ENCODE data around the gene CHRNA7. TPM values are rescaled to one million over a fixed set of nuclear protein-coding genes. Genes with fewer than 3 reads are reported as not detected.

Gene CHRNA7
- total RNA-seq, 1 experiment from 2014 or later = 4.4 TPM

DNA sequence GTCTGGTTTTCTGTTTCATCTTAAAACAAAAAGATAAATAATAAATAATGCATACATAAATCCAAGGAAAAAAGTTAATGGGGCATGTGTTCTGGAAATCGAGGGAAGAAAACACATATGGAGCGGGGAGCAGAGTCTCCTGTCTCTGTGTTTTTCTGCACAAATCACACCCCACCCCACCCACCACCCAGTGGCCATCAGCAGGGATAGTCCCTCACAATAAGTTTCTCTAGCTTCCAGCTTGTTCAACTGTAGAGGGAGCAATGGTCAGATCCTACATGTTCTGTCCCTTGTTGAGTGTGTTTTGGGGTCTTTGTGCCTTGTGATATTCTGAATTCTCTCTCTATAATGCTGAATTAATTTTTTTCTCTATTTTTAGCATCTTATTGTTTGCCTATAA lies 26.8 kb upstream of the CHRNA7 start:
- Histone ChIP-seq H3K9me3 (ENCODE audit: control insufficient read depth, low read depth, low read length) (no peaks in the 10 kb centered on the region), H3T11ph (ENCODE audit: low read length) (no peak overlapping the region), H3K4ac (ENCODE audit: low read depth, low read length) (no peak overlapping the region), H3K79me2 (ENCODE audit: insufficient read depth, low read length) (no peaks in the 10 kb centered on the region), H3K23ac (ENCODE audit: insufficient read length, low read depth, low read length) (no peak overlapping the region), H3K27ac (ENCODE audit: insufficient read length, low read depth, low read length) (no peak overlapping the region), H4K5ac (ENCODE audit: insufficient read length, low read depth, low read length) (no peak overlapping the region), H3K79me1 (ENCODE audit: insufficient read depth, low read depth, low read length, poor library complexity, severe bottlenecking) (no peaks in the 10 kb centered on the region), H2BK12ac (ENCODE audit: insufficient read length, low read depth, low read length) (no peak overlapping the region), H2BK120ac (ENCODE audit: low read depth, low read length, poor library complexity, severe bottlenecking) (no peak overlapping the region), H3K4me2 (ENCODE audit: insufficient read depth, insufficient read length, low read length) (no peak overlapping the region), H2BK20ac (ENCODE audit: low read depth, low read length, poor library complexity, severe bottlenecking) (no peak overlapping the region), H3K9ac (ENCODE audit: extremely low read depth, insufficient read length, low read length) (no peak overlapping the region), H2BK15ac (ENCODE audit: low read depth, low read length) (no peak overlapping the region), H3K27me3 (ENCODE audit: insufficient read depth, low read length) (no peaks in the 10 kb centered on the region), H3K56ac (ENCODE audit: insufficient read length, low read depth, low read length) (no peak overlapping the region), H3K4me1 (ENCODE audit: insufficient read depth, low read length) (no peaks in the 10 kb centered on the region), H3K23me2 (ENCODE audit: insufficient read length, low read depth, low read length, poor library complexity, severe bottlenecking) (no peaks in the 10 kb centered on the region), H4K91ac (ENCODE audit: insufficient read length, low read depth, low read length) (no peak overlapping the region), H2AK5ac (ENCODE audit: insufficient read length, low read length) (no peak overlapping the region), H3K14ac (ENCODE audit: insufficient read depth, low read length) (no peak overlapping the region), H4K8ac (replicated peaks; ENCODE audit: insufficient read length, low read depth, low read length) (no peak overlapping the region), H4K20me1 (ENCODE audit: control insufficient read depth, insufficient read depth, insufficient read length) (no peaks in the 10 kb centered on the region), H2BK5ac (ENCODE audit: insufficient read length, low read length) (no peak overlapping the region), H2AFZ (ENCODE audit: low read length) (no peak overlapping the region), H3K18ac (ENCODE audit: insufficient read length, low read depth, low read length) (no peak overlapping the region)
- TF ChIP-seq, protein P1, sequence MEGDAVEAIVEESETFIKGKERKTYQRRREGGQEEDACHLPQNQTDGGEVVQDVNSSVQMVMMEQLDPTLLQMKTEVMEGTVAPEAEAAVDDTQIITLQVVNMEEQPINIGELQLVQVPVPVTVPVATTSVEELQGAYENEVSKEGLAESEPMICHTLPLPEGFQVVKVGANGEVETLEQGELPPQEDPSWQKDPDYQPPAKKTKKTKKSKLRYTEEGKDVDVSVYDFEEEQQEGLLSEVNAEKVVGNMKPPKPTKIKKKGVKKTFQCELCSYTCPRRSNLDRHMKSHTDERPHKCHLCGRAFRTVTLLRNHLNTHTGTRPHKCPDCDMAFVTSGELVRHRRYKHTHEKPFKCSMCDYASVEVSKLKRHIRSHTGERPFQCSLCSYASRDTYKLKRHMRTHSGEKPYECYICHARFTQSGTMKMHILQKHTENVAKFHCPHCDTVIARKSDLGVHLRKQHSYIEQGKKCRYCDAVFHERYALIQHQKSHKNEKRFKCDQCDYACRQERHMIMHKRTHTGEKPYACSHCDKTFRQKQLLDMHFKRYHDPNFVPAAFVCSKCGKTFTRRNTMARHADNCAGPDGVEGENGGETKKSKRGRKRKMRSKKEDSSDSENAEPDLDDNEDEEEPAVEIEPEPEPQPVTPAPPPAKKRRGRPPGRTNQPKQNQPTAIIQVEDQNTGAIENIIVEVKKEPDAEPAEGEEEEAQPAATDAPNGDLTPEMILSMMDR (conservative IDR thresholded peaks at IDR 0.05) = peak; percentile 21; the same call in 1 of the 3 replicates
- Mint-ChIP-seq H3K36me3 (ENCODE audit: insufficient read depth in 1 of 3, low read depth in 3 of 3) (no peaks in the 10 kb centered on the region), H3K27ac (no peak overlapping the region), H3K27me3 (ENCODE audit: low read depth) (no peaks in the 10 kb centered on the region; the same call in none of the 2 replicates), H3K9me3 (no peaks in the 10 kb centered on the region; a peak in 1 of 5 replicates), H3K4me1 (no peaks in the 10 kb centered on the region), H3K4me3 (no peak overlapping the region)
- DNase-seq = no peak
- whole genome bisulfite sequencing (ENCODE audit: extremely low coverage, insufficient read length, low lambda C conversion rate) = no CpG with 5 or more reads among the region's 2 CpGs
